GM12864 (cell line): ENCODE measurements around the gene CLIP4.

Experiments used
- DNase-seq: peaks from one replicate; pipeline ENCODE4 v3.0.0-alpha.2; 2011; ENCODE audit warnings: low read depth
- H3K4me3 ChIP-seq: 2 replicates; pipeline ENCODE4 v1.5.1; 2011; ENCODE audit warnings: mild to moderate bottlenecking, low read depth, low read length, control low read depth
- CTCF ChIP-seq: IDR thresholded peaks from 2 replicates; pipeline ENCODE4 v1.5.1; 2011; ENCODE audit warnings: low read depth, mild to moderate bottlenecking, moderate library complexity, low read length, control low read depth, inconsistent platforms; ENCODE audit errors: missing control alignments

The CLIP4 gene

DNA sequence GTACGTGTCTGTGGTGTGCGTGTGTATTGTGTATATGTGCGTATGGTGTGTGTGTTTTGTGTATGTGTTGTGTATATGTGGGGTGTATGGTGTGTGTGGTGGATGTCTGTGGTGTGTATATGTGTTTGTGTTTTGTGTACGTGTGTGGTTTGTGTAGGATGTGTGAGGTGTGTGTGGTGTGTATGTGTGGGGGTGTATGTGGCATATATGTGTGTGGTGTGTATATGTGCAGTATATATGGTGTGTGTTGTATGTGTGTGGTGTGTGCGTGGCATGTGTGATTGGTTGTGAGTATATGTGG is 101.3 kb downstream of the CLIP4 start:
- no peak for TF ChIP-seq CTCF
- DNase-seq: no peak
- no peak overlapping the region for H3K4me3 ChIP-seq

- DNase-seq: no peak
- TF ChIP-seq CTCF: no peak
- H3K4me3 ChIP-seq: no peak overlapping the region
Measured at GRCh38 chr2:29218071-29218470, 102.9 kb downstream of the CLIP4 start.

- DNase-seq: no peak
- H3K4me3 ChIP-seq: no peak overlapping the region
Measured at GRCh38 chr2:29218550-29219125, 103.4 kb downstream of the CLIP4 start.

GRCh38 chr2:29219374-29219773 is 104.2 kb downstream of the CLIP4 start:
- TF ChIP-seq CTCF: no peak
- H3K4me3 ChIP-seq: no peak overlapping the region
- no peak for DNase-seq

More at GRCh38 chr2:29218550-29219125, 103.4 kb downstream of the CLIP4 start:
- TF ChIP-seq CTCF: no peak

GRCh38 chr2:29220506-29221270 is 105.5 kb downstream of the CLIP4 start:
- DNase-seq: no peak
- no peak overlapping the region for H3K4me3 ChIP-seq
- no peak for TF ChIP-seq CTCF

DNA sequence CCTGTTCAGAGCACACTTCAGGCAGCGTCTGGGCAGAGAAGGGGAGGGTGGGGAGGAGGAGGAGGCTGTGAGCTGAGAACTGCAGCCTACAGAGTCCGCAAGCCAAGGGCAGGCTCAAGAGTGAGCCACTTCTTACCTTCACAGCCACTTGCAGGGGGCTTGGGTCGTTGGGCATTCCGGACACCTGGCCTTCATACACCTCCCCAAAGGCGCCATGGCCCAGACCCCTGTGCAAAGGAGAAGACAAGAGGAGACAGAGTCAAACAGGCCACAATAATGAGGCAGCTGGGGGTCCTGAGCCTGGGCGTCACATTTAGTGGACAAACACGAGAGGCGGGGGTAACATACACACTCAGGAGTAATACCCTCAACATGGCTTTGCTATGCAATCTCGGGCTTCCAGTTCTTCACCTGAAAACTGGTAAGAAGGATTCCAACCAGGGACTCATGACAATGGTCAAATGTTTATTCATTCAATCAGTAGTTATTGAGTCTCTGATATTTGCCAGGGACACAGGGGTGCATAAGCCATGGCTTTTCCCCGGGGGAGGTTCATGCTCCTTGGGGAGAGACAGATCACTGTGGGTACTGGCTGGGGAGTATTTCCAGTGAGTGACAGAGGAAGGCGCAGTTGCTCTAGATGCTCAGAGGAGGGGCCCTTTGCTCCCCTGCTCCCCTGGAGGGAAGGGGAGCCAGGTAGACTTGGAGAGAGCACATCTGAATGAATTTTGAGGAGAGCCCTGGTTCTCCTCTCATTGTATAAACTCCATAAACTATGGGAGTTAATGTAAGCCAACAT is 107.4 kb downstream of the CLIP4 start:
- no peak for TF ChIP-seq CTCF
- no peak for DNase-seq
- no peak overlapping the region for H3K4me3 ChIP-seq
